ENCODE results near the gene GNAZ. TPM values are rescaled to one million over a fixed set of nuclear protein-coding genes. Genes with fewer than 3 reads are reported as not detected.

The GNAZ gene
- total RNA-seq, 1 donor from 2014 or later, result 0.12 TPM

DNA sequence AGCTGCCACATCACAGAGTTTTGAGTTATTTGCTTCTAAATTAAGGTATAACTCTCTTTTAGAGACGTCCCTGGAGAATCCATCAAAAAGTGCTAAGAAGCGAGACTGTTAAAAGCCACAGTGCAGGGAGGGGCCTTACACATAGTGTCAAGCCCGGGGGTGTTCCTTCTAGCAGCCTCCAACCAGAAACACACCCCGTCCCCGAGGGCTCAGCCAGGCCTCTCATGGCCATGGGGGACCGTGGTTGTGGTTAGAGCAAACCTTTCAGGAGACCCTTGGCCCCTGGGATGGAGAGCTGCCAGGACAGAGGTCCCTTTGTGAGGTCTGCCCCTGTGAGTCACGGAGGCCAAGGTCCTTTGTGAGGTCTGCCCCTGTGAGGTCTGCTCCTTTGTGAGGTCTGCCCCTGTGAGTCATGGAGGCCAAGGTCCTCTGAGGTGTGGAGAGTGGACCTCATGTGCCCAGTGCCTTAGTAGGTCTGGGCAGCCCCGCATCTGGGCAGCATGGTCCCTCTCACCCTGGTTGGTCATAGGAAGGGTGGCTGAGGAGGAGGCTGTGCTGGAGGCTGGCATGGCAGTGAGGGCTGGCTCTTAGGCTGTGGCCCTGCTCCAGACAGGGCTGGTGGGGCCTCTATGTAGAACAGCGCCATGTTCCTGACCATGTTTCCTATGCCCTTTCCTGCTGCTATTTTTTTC is 5.4 kb downstream of the GNAZ start:
- no peak for DNase-seq (ENCODE audit: extremely low read depth, low read depth, low spot score)

GRCh38 chr22:23076896-23077572 is 6.7 kb downstream of the GNAZ start:
- DNase-seq (ENCODE audit: extremely low read depth, low read depth, low spot score), result no peak

- DNase-seq (ENCODE audit: extremely low read depth, low read depth, low spot score), result no peak
Measured at GRCh38 chr22:23077627-23078461, 7.5 kb downstream of the GNAZ start.

- no peak for DNase-seq (ENCODE audit: extremely low read depth, low read depth, low spot score)
Measured at GRCh38 chr22:23078462-23078787, 8.1 kb downstream of the GNAZ start.

- no peak for DNase-seq (ENCODE audit: extremely low read depth, low read depth, low spot score)
Measured at GRCh38 chr22:23079240-23079768, 9.0 kb downstream of the GNAZ start.

DNA sequence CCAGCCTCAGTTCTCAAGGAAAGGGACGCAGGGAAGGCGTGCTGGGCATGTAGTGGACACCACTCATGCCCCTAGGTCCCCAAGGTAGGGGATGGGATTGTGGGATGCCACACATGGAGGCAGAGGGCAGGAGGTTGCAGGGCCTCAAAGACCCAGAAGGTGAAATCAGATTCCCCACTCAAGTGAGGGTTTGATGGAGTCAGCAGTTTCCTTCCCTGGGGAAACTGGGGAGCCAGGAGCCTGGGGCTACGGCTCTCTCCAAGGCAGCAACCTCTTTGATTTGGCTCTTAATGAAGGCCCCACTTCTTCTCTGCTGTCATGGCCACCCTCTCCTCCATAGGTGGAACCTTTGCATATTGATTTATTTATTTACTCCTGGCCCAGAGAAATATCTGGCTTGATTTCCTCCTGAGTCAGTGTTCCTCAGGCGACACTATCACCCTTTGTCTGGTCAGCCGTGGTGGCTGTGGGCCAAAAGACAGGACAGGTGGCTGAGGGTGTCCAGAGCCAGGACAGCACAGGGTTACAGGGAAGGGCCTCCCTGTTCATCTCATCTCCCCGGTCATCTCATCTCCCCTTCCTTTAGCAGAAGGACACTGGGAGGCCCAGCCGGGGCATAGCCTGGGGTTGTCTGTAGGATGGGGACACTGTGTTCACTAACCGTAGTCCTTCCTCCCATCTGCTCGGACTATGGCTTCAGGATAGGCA is 9.6 kb downstream of the GNAZ start:
- DNase-seq (ENCODE audit: extremely low read depth, low read depth, low spot score), result no peak

DNA sequence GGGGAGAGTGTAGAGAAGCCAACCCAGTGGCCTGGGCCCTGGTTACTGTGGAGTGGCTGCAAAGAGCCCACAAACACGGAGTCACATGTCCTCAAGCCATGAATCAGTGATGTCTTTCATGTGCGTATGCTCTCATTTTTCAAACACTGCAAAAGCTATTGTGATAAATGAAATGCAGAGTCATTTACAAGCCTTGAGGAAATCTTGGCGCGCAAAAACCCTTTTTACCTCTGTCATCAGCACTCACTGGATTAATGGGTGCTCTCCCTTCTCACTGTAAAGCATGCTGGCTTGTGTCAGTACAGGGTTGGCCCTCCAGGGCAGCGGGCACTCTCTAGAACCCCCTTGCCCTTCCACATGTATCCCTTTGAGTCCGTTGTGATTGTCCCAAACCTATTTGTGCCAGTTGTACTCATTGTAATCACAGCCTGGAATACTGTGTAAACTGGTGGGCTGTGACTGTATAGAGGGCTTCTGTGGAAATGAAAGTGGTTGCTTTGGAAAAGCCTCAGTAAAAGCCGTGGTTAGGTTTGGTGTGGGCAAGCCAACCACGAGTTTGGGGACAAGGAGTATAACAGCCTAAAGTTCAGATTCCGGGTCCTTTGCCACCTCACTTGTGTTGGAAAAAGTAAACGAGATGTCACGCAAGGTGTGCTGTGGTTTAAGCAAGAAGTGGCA is 10.4 kb downstream of the GNAZ start:
- no peak for DNase-seq (ENCODE audit: extremely low read depth, low read depth, low spot score)

- no peak for DNase-seq (ENCODE audit: extremely low read depth, low read depth, low spot score)
Measured at GRCh38 chr22:23082534-23083314, 12.4 kb downstream of the GNAZ start.

DNA sequence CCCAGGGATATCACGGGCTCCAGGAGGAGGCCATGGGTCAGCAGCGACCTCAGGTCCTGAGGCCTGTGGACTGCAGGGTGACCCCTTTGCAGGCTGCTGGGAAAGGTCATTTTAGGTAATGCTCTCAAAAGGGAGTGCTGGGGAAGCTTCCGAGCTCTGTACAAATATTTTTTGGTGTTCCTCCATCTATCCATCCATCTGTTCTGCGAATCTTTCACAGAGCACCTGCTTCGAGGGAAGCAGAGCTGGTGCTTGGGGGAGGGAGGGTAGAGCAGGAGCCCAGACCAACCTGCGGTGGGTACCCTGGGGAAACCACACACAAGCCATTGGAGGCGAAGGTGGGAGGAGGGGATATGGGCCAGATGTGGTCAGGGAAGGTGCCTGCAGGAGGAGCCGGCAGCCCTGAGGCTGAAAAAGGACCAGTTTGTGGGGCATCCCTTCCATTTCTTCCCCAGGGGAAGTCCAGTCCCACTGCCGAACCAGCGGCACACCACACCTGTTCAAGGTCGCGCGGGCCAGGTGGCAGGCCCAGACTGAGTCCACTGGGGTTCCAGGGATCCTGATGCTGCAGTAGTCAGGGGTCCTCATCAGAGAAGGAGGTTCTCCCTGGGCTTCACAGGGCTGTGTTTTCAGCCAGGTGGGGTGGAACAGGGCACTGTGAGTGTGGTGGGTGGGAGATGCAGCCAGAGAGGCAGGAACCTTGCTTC is 13.1 kb downstream of the GNAZ start:
- no peak for DNase-seq (ENCODE audit: extremely low read depth, low read depth, low spot score)

DNA sequence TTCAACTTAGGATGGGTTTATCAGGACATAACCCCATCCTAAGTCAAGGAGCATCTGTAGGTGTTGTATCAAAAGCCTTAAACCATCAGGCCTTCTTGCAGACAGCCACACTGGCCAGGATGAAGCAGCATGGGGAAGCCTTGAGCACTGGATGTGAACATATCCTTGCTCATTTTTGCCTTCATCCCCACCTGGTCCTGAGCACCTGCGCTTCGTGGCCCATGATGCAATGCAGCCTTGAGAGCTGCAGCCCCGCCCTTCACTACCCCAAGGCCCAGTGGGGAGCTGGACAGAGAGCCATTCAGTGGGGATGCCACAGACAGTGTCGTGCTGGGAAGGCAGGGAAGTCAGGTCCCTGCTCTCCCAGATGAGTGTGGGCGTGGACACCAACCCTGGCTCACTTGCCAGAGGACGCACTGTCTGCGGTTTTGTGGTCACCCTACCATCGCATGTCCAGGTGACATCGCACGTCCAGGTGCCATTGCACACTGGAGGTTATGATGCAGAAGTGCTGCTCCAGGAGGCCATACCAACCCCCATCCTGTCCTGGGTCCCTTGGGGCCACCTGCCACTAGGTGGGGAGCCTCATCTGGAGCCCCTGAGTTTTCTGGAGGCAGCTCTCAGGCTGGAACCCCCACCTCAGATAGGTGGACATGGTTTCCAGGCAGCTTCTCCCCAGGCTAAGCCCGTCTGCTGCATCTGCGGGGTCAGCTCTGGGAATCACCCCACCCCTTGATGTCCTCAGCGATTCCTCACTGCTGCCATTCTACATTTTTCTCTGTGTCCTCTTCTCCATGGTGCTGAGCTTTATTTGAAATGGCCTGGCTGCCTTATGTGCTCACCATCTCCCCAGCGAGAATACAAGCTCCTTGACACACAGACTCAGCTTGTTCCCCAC is 14.4 kb downstream of the GNAZ start:
- DNase-seq (ENCODE audit: extremely low read depth, low read depth, low spot score), result no peak

DNA sequence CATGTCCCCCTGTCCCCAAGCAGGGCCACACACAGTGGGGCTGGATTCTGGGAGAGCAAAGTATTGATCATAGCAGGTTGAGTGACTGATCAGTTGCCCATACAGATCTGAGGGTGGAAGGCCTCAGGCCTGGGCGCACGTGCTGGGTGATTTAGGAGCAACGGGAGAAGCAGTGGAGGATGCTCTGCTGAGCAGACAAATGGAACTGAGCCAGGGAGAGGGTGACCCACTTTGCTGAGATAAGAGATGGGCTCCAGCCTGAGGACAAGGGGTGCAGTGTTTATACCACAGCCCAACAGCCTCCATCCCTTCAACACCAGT is 15.0 kb downstream of the GNAZ start:
- no peak for DNase-seq (ENCODE audit: extremely low read depth, low read depth, low spot score)

DNA sequence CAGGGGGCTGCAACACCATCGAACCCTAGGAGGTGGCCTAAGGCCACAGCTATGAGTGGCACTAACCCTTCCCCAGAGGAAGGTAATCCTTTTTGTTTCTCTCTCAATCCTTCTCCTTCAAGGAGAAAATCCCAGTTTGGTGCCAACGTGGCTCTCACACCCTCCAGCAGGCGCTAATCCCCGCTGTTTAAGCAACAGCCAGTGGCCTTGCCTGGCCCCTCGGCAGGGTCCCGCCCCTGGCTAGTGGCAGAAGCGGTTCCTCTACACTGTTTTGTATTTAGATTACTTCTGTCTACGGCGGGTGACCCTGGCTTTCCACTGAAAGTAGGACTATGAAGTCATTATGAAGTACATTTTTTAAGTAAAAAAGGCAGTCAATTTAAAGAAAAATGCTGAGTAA is 15.5 kb downstream of the GNAZ start:
- no peak for DNase-seq (ENCODE audit: extremely low read depth, low read depth, low spot score)

DNA sequence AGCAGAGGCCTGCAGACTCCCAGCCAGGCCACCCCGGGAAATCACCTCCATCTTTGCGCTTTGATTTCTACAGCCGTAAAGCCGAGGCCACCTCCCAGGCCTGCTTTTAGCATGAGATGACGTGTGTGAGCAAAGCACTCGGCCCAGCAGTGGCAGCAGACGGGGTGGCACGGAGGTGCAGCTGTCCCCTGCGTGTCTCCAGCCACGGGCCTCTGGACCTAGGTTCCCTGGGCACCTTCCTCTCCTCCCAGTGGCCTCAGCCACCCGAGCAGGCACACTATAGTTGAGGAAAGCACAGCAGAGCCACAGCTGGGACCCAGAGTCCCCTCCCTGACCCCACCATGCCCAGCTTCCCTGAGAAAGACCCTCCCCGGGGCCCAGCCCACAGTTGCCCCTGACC is 15.9 kb downstream of the GNAZ start:
- DNase-seq (ENCODE audit: extremely low read depth, low read depth, low spot score), result no peak

DNA sequence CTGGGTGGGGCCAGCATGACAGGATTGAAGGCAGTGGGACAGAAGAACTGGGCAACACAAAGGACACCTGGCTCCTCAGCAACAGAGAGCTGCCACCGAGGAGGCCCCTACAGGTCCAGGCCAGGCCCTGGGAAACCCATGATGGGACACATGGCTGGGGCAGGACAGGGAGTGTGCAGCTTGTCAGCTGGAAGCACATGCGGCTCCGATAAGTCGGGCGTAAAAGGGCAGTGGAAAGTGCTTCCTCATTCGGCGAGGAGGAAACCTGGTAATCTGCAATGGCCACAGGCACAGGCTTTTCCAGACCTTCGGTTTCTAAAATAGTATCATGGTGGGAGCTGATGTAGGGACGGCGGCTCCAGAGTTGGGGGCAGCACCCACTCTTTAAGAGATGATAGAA is 16.5 kb downstream of the GNAZ start:
- DNase-seq (ENCODE audit: extremely low read depth, low read depth, low spot score), result no peak

DNA sequence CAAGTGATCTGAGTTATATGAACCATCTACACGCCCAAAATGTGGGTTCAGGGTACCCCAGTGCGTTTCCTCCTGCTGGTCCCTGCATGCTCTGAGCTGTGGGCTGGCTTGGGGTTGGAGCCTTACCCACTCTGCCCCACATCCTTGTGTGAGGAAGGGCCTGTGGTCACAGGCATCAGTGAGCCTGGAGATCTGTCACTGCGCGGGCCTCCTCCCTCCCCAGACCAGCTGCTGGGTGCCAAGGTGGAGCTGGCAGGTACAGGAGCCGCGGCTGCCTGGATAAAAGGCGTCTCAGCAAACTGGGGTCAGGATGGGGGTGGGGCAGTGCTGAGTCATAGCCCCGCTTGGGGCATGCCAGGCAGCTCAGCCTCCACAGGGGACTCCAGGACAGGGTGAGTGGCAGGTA is 17.9 kb downstream of the GNAZ start:
- no peak for DNase-seq (ENCODE audit: extremely low read depth, low read depth, low spot score)

DNA sequence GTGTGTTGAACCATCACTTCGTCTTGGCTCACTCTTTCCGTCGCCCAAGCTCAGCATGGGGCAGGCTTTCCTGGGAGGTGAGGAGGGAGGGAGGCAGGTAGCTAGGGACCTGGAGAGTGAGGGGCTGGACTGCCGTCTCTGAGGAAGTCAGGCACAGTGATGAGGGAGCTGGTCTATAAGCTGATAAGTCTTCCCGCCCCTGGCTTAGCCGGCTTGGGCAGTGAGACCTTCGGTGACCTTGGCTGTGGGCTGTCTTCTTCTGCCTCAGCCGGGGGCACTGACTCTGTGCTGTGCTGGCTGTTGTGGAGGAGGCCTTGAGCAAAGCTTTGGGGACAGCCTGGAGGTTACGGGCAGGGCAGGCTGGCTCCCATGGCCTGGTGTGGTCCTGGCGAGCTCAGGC is 18.7 kb downstream of the GNAZ start:
- no peak for DNase-seq (ENCODE audit: extremely low read depth, low read depth, low spot score)

DNA sequence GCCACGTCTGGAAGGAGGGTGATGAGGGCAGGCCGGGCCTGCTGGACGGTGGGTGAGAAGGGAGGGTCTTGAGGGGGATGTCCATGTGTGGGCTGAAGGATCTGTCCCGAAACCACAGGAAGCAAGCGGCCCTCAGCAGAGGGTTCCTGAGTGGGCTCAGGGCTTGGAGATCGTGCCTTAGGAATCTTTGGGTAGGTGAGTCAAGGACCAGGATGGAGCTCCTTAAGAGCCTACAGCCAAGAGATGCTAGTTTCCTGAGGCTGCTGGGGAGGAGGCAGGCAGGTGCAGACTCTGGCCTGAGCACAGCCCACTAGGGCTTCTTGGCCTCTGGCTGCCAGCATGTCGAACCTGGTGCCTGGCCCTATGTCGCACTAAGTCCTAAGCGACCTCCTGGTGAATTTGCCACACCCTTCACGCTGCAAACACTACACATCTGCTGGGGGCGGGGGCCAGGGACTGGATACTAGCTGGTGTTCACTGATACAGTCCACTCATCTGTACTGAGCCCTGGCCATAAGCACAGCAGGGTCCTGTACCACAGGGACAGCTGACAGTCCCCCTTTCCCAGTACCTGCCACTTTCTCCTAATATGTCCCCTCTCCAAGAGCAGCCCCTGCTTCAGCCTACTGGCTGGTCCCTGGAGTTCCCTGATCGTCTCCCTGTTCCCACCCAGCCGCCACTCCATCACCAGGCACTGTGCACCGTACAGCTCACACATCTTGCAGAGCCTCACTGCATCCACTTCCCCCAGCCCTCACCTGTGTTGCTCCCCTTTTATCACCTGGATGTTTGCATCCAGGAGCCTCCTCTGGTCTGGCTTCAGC is 19.5 kb downstream of the GNAZ start:
- no peak for DNase-seq (ENCODE audit: extremely low read depth, low read depth, low spot score)

All from glomerular endothelial cell (primary cell).